ENCODE data around the gene TRIM27.

DNA sequence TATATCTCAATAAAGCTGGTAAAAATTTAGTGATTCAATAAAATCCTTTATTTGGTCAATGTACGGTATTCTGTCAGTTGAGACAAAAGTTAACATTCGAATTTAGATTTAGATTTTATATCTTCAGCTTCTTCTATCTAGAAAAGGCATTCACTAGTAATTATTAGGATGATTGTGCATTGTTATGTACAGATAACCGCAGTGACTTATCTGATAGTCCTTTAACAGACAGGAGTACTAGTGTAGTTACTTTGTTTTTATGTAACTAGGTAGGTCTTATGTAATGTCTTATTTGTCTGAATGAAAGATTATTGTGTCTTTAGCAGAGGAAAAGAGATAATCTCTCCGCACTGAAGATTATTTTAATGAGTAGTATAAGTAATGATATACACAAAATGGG lies 31.3 kb downstream of the TRIM27 start:
- TF ChIP-seq, protein P1, sequence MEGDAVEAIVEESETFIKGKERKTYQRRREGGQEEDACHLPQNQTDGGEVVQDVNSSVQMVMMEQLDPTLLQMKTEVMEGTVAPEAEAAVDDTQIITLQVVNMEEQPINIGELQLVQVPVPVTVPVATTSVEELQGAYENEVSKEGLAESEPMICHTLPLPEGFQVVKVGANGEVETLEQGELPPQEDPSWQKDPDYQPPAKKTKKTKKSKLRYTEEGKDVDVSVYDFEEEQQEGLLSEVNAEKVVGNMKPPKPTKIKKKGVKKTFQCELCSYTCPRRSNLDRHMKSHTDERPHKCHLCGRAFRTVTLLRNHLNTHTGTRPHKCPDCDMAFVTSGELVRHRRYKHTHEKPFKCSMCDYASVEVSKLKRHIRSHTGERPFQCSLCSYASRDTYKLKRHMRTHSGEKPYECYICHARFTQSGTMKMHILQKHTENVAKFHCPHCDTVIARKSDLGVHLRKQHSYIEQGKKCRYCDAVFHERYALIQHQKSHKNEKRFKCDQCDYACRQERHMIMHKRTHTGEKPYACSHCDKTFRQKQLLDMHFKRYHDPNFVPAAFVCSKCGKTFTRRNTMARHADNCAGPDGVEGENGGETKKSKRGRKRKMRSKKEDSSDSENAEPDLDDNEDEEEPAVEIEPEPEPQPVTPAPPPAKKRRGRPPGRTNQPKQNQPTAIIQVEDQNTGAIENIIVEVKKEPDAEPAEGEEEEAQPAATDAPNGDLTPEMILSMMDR (IDR thresholded peaks at IDR 0.05): no peak
- no peak for TF ChIP-seq EP300 (IDR thresholded peaks at IDR 0.05)

Data from ovary (tissue), 3 donors.